IPS-20b (cell line): ENCODE results near the gene LRRC63.

ENCODE experiments used
- H3K27ac ChIP-seq: one replicate; pipeline ENCODE4 v1.5.1; 2013; ENCODE audit warnings: low read length
- H3K27me3 ChIP-seq: 2 replicates; pipeline ENCODE4 v1.6.1; 2013; ENCODE audit warnings: mild to moderate bottlenecking, low read length, inconsistent platforms; ENCODE audit not compliant: insufficient read depth
- H3K36me3 ChIP-seq: 2 replicates; pipeline ENCODE4 v1.6.1; 2013; ENCODE audit warnings: low read depth, mild to moderate bottlenecking, inconsistent platforms, low read length, moderate library complexity; ENCODE audit not compliant: insufficient read depth
- H3K4me1 ChIP-seq: 2 replicates; pipeline ENCODE4 v1.6.1; 2013; ENCODE audit warnings: mild to moderate bottlenecking, control low read depth, inconsistent platforms, low read length, moderate library complexity; ENCODE audit not compliant: insufficient read depth
- H3K4me3 ChIP-seq: 2 replicates; pipeline ENCODE4 v1.5.1; 2013; ENCODE audit warnings: mild to moderate bottlenecking, low read length, inconsistent platforms
- H3K9ac ChIP-seq: 2 replicates; pipeline ENCODE4 v1.6.1; 2013; ENCODE audit warnings: low read depth, mild to moderate bottlenecking, inconsistent platforms, low read length, moderate library complexity
- H3K9me3 ChIP-seq: 2 replicates; pipeline ENCODE4 v1.6.1; 2013; ENCODE audit warnings: mild to moderate bottlenecking, low read depth, low read length, inconsistent platforms; ENCODE audit not compliant: insufficient read depth

Gene LRRC63

GRCh38 chr13:46315036-46315435 lies 103.3 kb downstream of the LRRC63 start:
- no peaks in the 10 kb centered on the region for H3K4me1 ChIP-seq
- H3K9me3 ChIP-seq: no peaks in the 10 kb centered on the region
- no peaks in the 10 kb centered on the region for H3K27me3 ChIP-seq
- no peak overlapping the region for H3K27ac ChIP-seq
- H3K4me3 ChIP-seq: no peak overlapping the region
- no peak overlapping the region for H3K9ac ChIP-seq
- H3K36me3 ChIP-seq: no peaks in the 10 kb centered on the region

GRCh38 chr13:46315491-46316075 lies 103.9 kb downstream of the LRRC63 start:
- Histone ChIP-seq H3K4me1 (no peaks in the 10 kb centered on the region), H3K4me3 (no peak overlapping the region), H3K27me3 (no peaks in the 10 kb centered on the region), H3K36me3 (no peaks in the 10 kb centered on the region), H3K9ac (no peak overlapping the region), H3K9me3 (no peaks in the 10 kb centered on the region), H3K27ac (no peak overlapping the region)

- Histone ChIP-seq H3K27ac (no peak overlapping the region), H3K36me3 (no peaks in the 10 kb centered on the region), H3K27me3 (no peaks in the 10 kb centered on the region), H3K9me3 (no peaks in the 10 kb centered on the region), H3K4me1 (no peaks in the 10 kb centered on the region), H3K9ac (no peak overlapping the region), H3K4me3 (no peak overlapping the region)
Measured at GRCh38 chr13:46317120-46317519, 105.4 kb downstream of the LRRC63 start.

- Histone ChIP-seq H3K9me3 (no peaks in the 10 kb centered on the region), H3K4me3 (no peak overlapping the region), H3K4me1 (no peaks in the 10 kb centered on the region), H3K27ac (no peak overlapping the region), H3K9ac (no peak overlapping the region), H3K27me3 (no peaks in the 10 kb centered on the region), H3K36me3 (no peaks in the 10 kb centered on the region)
Measured at GRCh38 chr13:46318986-46319385, 107.3 kb downstream of the LRRC63 start.

- no peak overlapping the region for H3K27ac ChIP-seq
- no peak overlapping the region for H3K4me3 ChIP-seq
- H3K9ac ChIP-seq: no peak overlapping the region
- H3K36me3 ChIP-seq: no peaks in the 10 kb centered on the region
- H3K9me3 ChIP-seq: no peaks in the 10 kb centered on the region
- H3K4me1 ChIP-seq: no peaks in the 10 kb centered on the region
- no peaks in the 10 kb centered on the region for H3K27me3 ChIP-seq
Measured at GRCh38 chr13:46320406-46320805, 108.7 kb downstream of the LRRC63 start.

- H3K27ac ChIP-seq: no peak overlapping the region
- H3K9me3 ChIP-seq: no peaks in the 10 kb centered on the region
- no peak overlapping the region for H3K9ac ChIP-seq
- no peaks in the 10 kb centered on the region for H3K4me1 ChIP-seq
- no peak overlapping the region for H3K4me3 ChIP-seq
- no peaks in the 10 kb centered on the region for H3K36me3 ChIP-seq
- H3K27me3 ChIP-seq: no peaks in the 10 kb centered on the region
Measured at GRCh38 chr13:46320821-46321220, 109.1 kb downstream of the LRRC63 start.

GRCh38 chr13:46321494-46322225 lies 109.9 kb downstream of the LRRC63 start:
- Histone ChIP-seq H3K4me3 (no peak overlapping the region), H3K9ac (no peak overlapping the region)

GRCh38 chr13:46324976-46325375 lies 113.2 kb downstream of the LRRC63 start:
- no peaks in the 10 kb centered on the region for H3K27me3 ChIP-seq

More at GRCh38 chr13:46321494-46322225, 109.9 kb downstream of the LRRC63 start:
- H3K27me3 ChIP-seq: no peaks in the 10 kb centered on the region
- H3K4me1 ChIP-seq: no peaks in the 10 kb centered on the region
- no peak overlapping the region for H3K27ac ChIP-seq
- no peaks in the 10 kb centered on the region for H3K36me3 ChIP-seq
- H3K9me3 ChIP-seq: no peaks in the 10 kb centered on the region

More at GRCh38 chr13:46324976-46325375, 113.2 kb downstream of the LRRC63 start:
- H3K9me3 ChIP-seq: no peaks in the 10 kb centered on the region
- no peaks in the 10 kb centered on the region for H3K4me1 ChIP-seq
- H3K9ac ChIP-seq: no peak overlapping the region
- no peak overlapping the region for H3K4me3 ChIP-seq
- H3K27ac ChIP-seq: no peak overlapping the region
- no peaks in the 10 kb centered on the region for H3K36me3 ChIP-seq
